Neuronal stem cell (in vitro differentiated cells): Measurements from ENCODE around the gene UMODL1.

Experiments used
- DNase-seq: peaks from one replicate; pipeline ENCODE4 v3.0.0-alpha.2; 2013; ENCODE audit warnings: low spot score
- H2AFZ ChIP-seq: one replicate; pipeline ENCODE4 v1.6.1; 2013; ENCODE audit warnings: mild to moderate bottlenecking, low read length, inconsistent platforms
- H2AK5ac ChIP-seq: 2 replicates; pipeline ENCODE4 v1.6.1; 2013; ENCODE audit warnings: low read depth, mild to moderate bottlenecking, inconsistent platforms, low read length, moderate library complexity, mixed read lengths
- H2BK120ac ChIP-seq: 2 replicates; pipeline ENCODE4 v1.6.1; 2013; ENCODE audit warnings: low read depth, mild to moderate bottlenecking, inconsistent platforms, low read length, moderate library complexity, mixed read lengths
- H2BK12ac ChIP-seq: one replicate; pipeline ENCODE4 v1.6.1; 2013; ENCODE audit warnings: low read length, inconsistent platforms
- H2BK15ac ChIP-seq: 2 replicates; pipeline ENCODE4 v1.6.1; 2013; ENCODE audit warnings: mild to moderate bottlenecking, low read length, inconsistent platforms, mixed read lengths
- H2BK5ac ChIP-seq: one replicate; pipeline ENCODE4 v1.6.1; 2013; ENCODE audit warnings: inconsistent platforms, mild to moderate bottlenecking, low read length, moderate library complexity
- H3K14ac ChIP-seq: one replicate; pipeline ENCODE4 v1.6.1; 2013; ENCODE audit warnings: low read length, inconsistent platforms
- H3K18ac ChIP-seq: 2 replicates; pipeline ENCODE4 v1.6.1; 2013; ENCODE audit warnings: low read length, inconsistent platforms
- H3K23ac ChIP-seq: 2 replicates; pipeline ENCODE4 v1.6.1; 2013; ENCODE audit warnings: low read depth, mild to moderate bottlenecking, mixed read lengths, low read length, inconsistent platforms; ENCODE audit not compliant: poor library complexity
- H3K27ac ChIP-seq: replicated peaks from 3 replicates; pipeline ENCODE4 v1.5.1; 2013; ENCODE audit warnings: low read length, inconsistent platforms
- H3K27me3 ChIP-seq, 3 experiments: 2 replicates each; pipeline ENCODE4 v1.6.1; 2013; ENCODE audit warnings: low read length in 3 of 3, mild to moderate bottlenecking in 2 of 3, inconsistent platforms in 1 of 3, low read depth in 1 of 3, mixed read lengths in 1 of 3, moderate library complexity in 1 of 3; ENCODE audit not compliant: control insufficient read depth in 3 of 3, insufficient read depth in 3 of 3
- H3K36me3 ChIP-seq, 2 donors: replicated peaks in 1 of 2; 2 replicates each; pipeline ENCODE4 v1.6.1; 2013; ENCODE audit warnings: low read length in 2 of 2; ENCODE audit not compliant: control insufficient read depth in 2 of 2, insufficient read depth in 2 of 2
- H3K4ac ChIP-seq: 2 replicates; pipeline ENCODE4 v1.6.1; 2013; ENCODE audit warnings: inconsistent platforms, mild to moderate bottlenecking, low read length, moderate library complexity
- H3K4me1 ChIP-seq, 2 donors: 1 replicate in 1 of 2; 2 replicates in 1 of 2; pipeline ENCODE4 v1.6.1; 2013; ENCODE audit warnings: low read length in 2 of 2, low read depth in 1 of 2; ENCODE audit not compliant: control insufficient read depth in 2 of 2, insufficient read depth in 1 of 2
- H3K4me2 ChIP-seq: one replicate; pipeline ENCODE4 v1.6.1; 2013; ENCODE audit warnings: mild to moderate bottlenecking, low read length, inconsistent platforms; ENCODE audit not compliant: insufficient read depth, poor library complexity, severe bottlenecking
- H3K4me3 ChIP-seq, 2 donors: 2 replicates each; pipeline ENCODE4 v1.5.1; 2013; ENCODE audit warnings: low read length in 2 of 2, mild to moderate bottlenecking in 2 of 2, inconsistent platforms in 1 of 2, moderate library complexity in 1 of 2
- H3K79me1 ChIP-seq: one replicate; pipeline ENCODE4 v1.6.1; 2013; ENCODE audit warnings: low read depth, mild to moderate bottlenecking, inconsistent platforms, low read length, moderate library complexity
- H3K9ac ChIP-seq: one replicate; pipeline ENCODE4 v1.6.1; 2013; ENCODE audit warnings: mild to moderate bottlenecking, low read depth, low read length, inconsistent platforms; ENCODE audit not compliant: poor library complexity
- H3K9me3 ChIP-seq, 2 donors: replicated peaks in 1 of 2; 2 replicates each; pipeline versions ENCODE3 to v1.6.1; 2013; ENCODE audit warnings: low read length in 2 of 2, mild to moderate bottlenecking in 2 of 2, inconsistent platforms in 1 of 2, low read depth in 1 of 2, mixed read lengths in 1 of 2, moderate library complexity in 1 of 2; ENCODE audit not compliant: control insufficient read depth in 2 of 2, insufficient read depth in 1 of 2
- H4K8ac ChIP-seq: one replicate; pipeline ENCODE4 v1.6.1; 2013; ENCODE audit warnings: low read depth, mild to moderate bottlenecking, inconsistent platforms, low read length, moderate library complexity
- H4K91ac ChIP-seq: one replicate; pipeline ENCODE4 v1.6.1; 2013; ENCODE audit warnings: low read length, low read depth, mild to moderate bottlenecking, inconsistent platforms; ENCODE audit not compliant: poor library complexity
- WGBS, 2 donors: extraction: QIAGEN DNeasy Blood & Tissue Kit; methylation state at CpG; one replicate each; pipeline ENCODE4 v1.1.7; 2013; ENCODE audit warnings: missing lambda C conversion rate in 2 of 2, mixed read lengths in 1 of 2; ENCODE audit not compliant: insufficient read length in 2 of 2, insufficient replicate concordance in 1 of 2; ENCODE audit errors: extremely low coverage in 2 of 2; 5-methylcytosine and 5-hydroxymethylcytosine counted together

Gene UMODL1

GRCh38 chr21:42105476-42106315 is 34.6 kb downstream of the UMODL1 start:
- H3K18ac ChIP-seq = no peak overlapping the region
- H4K8ac ChIP-seq = no peak overlapping the region
- H2BK5ac ChIP-seq = no peak overlapping the region
- no peaks in the 10 kb centered on the region for H3K4me1 ChIP-seq
- no peaks in the 10 kb centered on the region for H3K79me1 ChIP-seq
- peaks cover 0 to 8% (median 0%) of the 10 kb centered on the region in 3 experiments for H3K27me3 ChIP-seq
- no peak overlapping the region for H3K23ac ChIP-seq
- no CpG with 5 or more reads among the region's 26 CpGs for WGBS, 2 donors
- H2BK120ac ChIP-seq = no peak overlapping the region
- DNase-seq = no peak
- H2BK12ac ChIP-seq = no peak overlapping the region
- H3K4me2 ChIP-seq = no peak overlapping the region
- no peak overlapping the region for H3K9ac ChIP-seq
- no peak overlapping the region for H4K91ac ChIP-seq
- no peak overlapping the region for H2AFZ ChIP-seq
- H3K9me3 ChIP-seq = no peaks in the 10 kb centered on the region
- H3K14ac ChIP-seq = no peak overlapping the region
- no peak overlapping the region for H2BK15ac ChIP-seq
- no peak overlapping the region for H2AK5ac ChIP-seq
- no peaks in the 10 kb centered on the region for H3K36me3 ChIP-seq
- H3K4me3 ChIP-seq = no peak overlapping the region
- H3K27ac ChIP-seq = no peak overlapping the region
- no peak overlapping the region for H3K4ac ChIP-seq

- no peak overlapping the region for H4K91ac ChIP-seq
- H4K8ac ChIP-seq = no peak overlapping the region
- H3K36me3 ChIP-seq = no peaks in the 10 kb centered on the region
- H2AFZ ChIP-seq = no peak overlapping the region
- H3K9me3 ChIP-seq = no peaks in the 10 kb centered on the region
- no peak overlapping the region for H2BK12ac ChIP-seq
- no peak overlapping the region for H2BK5ac ChIP-seq
- H3K18ac ChIP-seq = no peak overlapping the region
- no peak overlapping the region for H2BK15ac ChIP-seq
- H3K27ac ChIP-seq = no peak overlapping the region
- no peak overlapping the region for H3K23ac ChIP-seq
- no peaks in the 10 kb centered on the region for H3K4me1 ChIP-seq
- peaks cover 0 to 6% (median 0%) of the 10 kb centered on the region in 3 experiments for H3K27me3 ChIP-seq
- H3K9ac ChIP-seq = no peak overlapping the region
- H3K4ac ChIP-seq = no peak overlapping the region
- no peak overlapping the region for H3K4me2 ChIP-seq
- no peak overlapping the region for H3K14ac ChIP-seq
- no CpG with 5 or more reads among the region's 20 CpGs for WGBS, 2 donors
- H3K79me1 ChIP-seq = no peaks in the 10 kb centered on the region
- H2BK120ac ChIP-seq = no peak overlapping the region
- no peak overlapping the region for H3K4me3 ChIP-seq
- no peak for DNase-seq
- H2AK5ac ChIP-seq = no peak overlapping the region
These were observed 35.3 kb downstream of the UMODL1 start for GRCh38 chr21:42106425-42106824.

- WGBS, 2 donors = no CpG with 5 or more reads among the region's 18 CpGs
- Histone ChIP-seq H3K79me1 (no peaks in the 10 kb centered on the region), H2AFZ (no peak overlapping the region), H3K23ac (no peak overlapping the region), H3K27me3 (peaks cover 0 to 2% (median 0%) of the 10 kb centered on the region in 3 experiments), H2BK15ac (no peak overlapping the region), H2BK12ac (no peak overlapping the region), H3K18ac (no peak overlapping the region), H2BK120ac (no peak overlapping the region), H3K9me3 (no peaks in the 10 kb centered on the region), H3K36me3 (no peaks in the 10 kb centered on the region), H3K4me1 (no peaks in the 10 kb centered on the region), H3K9ac (no peak overlapping the region), H3K4ac (no peak overlapping the region), H4K91ac (no peak overlapping the region), H4K8ac (no peak overlapping the region), H3K27ac (no peak overlapping the region), H3K4me2 (no peak overlapping the region), H3K14ac (no peak overlapping the region), H2AK5ac (no peak overlapping the region), H3K4me3 (no peak overlapping the region), H2BK5ac (no peak overlapping the region)
- no peak for DNase-seq
These were observed 36.2 kb downstream of the UMODL1 start for GRCh38 chr21:42107177-42107880.

- no peak overlapping the region for H3K4me2 ChIP-seq
- H2AK5ac ChIP-seq = peak overlapping the region; percentile 14
- no peaks in the 10 kb centered on the region for H3K9me3 ChIP-seq
- peak; percentile 20 for DNase-seq
- no peak overlapping the region for H2BK5ac ChIP-seq
- no peak overlapping the region for H3K4me3 ChIP-seq
- no peaks in the 10 kb centered on the region for H3K36me3 ChIP-seq
- peak overlapping the region; percentile 11 for H3K23ac ChIP-seq
- H2BK120ac ChIP-seq = peak overlapping the region; percentile 14
- peak overlapping the region; percentile 10 for H2AFZ ChIP-seq
- no peaks in the 10 kb centered on the region for H3K4me1 ChIP-seq
- H3K27ac ChIP-seq = no peak overlapping the region
- H4K8ac ChIP-seq = no peak overlapping the region
- H3K27me3 ChIP-seq = peaks cover 0 to 2% (median 0%) of the 10 kb centered on the region in 3 experiments
- no peaks in the 10 kb centered on the region for H3K79me1 ChIP-seq
- H3K14ac ChIP-seq = peak overlapping the region; percentile 39
- H3K9ac ChIP-seq = no peak overlapping the region
- WGBS, 2 donors = no CpG with 5 or more reads among the region's 18 CpGs
- H2BK12ac ChIP-seq = no peak overlapping the region
- H3K18ac ChIP-seq = peak overlapping the region; percentile 3
- peak overlapping the region; percentile 39 for H2BK15ac ChIP-seq
- no peak overlapping the region for H4K91ac ChIP-seq
- H3K4ac ChIP-seq = peak overlapping the region; percentile 58
These were observed 36.9 kb downstream of the UMODL1 start for GRCh38 chr21:42107881-42108553.
